GM13977 (cell line): ENCODE results near the gene CAPZA2.

ENCODE experiments used
- DNase-seq: peaks from one replicate; pipeline ENCODE4 v3.0.0; 2012; ENCODE audit warnings: low spot score
- in situ Hi-C: fragments of 300-500 bp; cut with MboI; formaldehyde crosslinking; loops from one replicate; pipeline ENCODE4 v1.12.0; 2022; ENCODE audit warnings: low sequenced_read_pairs, low pct_unique_long_range_greater_than_20kb, mixed read lengths, inconsistent platforms; ENCODE audit not compliant: unreplicated experiment
- TF ChIP-seq, protein P1 (sequence below): IDR thresholded peaks from 2 replicates; pipeline ENCODE4 v1.5.1; 2012; ENCODE audit warnings: mild to moderate bottlenecking, control low read depth; ENCODE audit not compliant: insufficient read depth; ENCODE audit errors: extremely low read depth, missing control alignments

The CAPZA2 gene

DNA sequence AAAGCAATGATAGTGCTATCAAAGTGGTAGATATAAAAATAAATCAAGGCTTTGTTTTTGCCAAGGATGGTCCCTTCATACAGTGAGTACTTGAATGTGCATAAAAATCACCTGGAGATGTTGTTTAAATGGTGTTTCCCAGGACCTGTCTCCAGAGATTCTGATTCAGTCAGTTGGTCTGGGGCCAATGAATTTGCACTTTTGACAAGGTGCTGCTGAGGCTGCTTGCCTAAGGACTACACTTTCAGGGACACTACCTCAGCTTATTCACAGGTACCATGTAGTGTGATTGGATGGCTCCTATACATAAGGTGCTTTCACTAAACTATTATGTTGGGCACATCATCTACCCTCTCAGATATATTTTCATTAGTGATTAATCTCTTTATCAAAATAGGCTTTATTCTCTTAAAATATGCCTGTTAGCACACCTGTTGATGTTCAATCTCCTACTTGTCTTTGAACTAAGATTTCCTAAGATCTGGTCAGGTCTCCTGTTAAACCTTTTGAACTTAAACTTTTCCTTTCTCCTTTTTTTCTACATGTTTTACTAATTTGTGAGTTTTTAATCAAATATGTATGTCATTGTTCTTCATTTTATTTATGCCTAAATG is 24.3 kb downstream of the CAPZA2 start:
- TF ChIP-seq, protein P1, sequence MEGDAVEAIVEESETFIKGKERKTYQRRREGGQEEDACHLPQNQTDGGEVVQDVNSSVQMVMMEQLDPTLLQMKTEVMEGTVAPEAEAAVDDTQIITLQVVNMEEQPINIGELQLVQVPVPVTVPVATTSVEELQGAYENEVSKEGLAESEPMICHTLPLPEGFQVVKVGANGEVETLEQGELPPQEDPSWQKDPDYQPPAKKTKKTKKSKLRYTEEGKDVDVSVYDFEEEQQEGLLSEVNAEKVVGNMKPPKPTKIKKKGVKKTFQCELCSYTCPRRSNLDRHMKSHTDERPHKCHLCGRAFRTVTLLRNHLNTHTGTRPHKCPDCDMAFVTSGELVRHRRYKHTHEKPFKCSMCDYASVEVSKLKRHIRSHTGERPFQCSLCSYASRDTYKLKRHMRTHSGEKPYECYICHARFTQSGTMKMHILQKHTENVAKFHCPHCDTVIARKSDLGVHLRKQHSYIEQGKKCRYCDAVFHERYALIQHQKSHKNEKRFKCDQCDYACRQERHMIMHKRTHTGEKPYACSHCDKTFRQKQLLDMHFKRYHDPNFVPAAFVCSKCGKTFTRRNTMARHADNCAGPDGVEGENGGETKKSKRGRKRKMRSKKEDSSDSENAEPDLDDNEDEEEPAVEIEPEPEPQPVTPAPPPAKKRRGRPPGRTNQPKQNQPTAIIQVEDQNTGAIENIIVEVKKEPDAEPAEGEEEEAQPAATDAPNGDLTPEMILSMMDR = no peak
- DNase-seq = no peak
- in situ Hi-C loops = no loop called here

GRCh38 chr7:116888895-116889294 is 26.5 kb downstream of the CAPZA2 start:
- TF ChIP-seq, protein P1 = no peak

GRCh38 chr7:116895849-116896248 is 33.5 kb downstream of the CAPZA2 start:
- TF ChIP-seq, protein P1 = no peak
- no peak for DNase-seq
- in situ Hi-C loops = no loop called here

More at GRCh38 chr7:116888895-116889294, 26.5 kb downstream of the CAPZA2 start:
- in situ Hi-C loops = no loop called here
- no peak for DNase-seq

DNA sequence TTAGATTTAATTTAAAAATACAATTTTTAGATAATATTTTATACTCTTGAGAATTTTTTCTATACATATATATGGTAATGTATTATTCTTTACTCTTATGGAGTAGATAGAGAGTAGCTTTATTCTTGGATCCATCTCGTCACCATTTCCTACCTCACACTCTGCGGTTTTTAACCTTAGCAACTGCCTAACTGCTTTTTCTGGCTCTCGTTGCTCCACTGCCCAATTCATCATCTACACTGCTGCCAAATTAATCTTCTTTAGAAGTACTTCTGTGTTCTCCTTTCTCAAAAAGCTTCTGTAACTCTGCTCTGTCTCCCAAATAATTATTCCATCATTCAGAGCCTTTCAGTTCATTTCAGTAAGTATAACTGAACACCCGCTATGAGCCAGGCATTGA is 35.3 kb downstream of the CAPZA2 start:
- TF ChIP-seq, protein P1 = no peak
- in situ Hi-C loops = no loop called here
- no peak for DNase-seq

DNA sequence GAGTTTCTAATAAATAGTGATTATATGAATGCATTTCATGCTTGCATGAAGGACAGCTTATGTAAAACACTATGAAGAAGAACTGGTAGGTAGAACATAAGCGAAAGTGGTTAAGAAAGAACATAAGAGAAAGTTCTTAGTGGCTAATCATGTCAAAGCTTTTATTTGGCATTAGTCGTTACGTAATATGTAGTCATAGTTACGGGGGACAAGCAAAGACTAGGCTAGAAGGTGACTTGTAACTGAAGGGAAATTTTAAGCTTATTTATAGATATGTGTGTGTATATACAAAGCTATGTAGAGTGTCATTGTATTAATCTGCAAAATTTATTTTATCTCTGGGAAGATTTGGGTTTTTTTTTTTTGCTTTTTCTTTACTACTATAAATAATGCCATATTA is 36.9 kb downstream of the CAPZA2 start:
- in situ Hi-C loops = no loop called here
- TF ChIP-seq, protein P1 = no peak
- peak; percentile 14 for DNase-seq

DNA sequence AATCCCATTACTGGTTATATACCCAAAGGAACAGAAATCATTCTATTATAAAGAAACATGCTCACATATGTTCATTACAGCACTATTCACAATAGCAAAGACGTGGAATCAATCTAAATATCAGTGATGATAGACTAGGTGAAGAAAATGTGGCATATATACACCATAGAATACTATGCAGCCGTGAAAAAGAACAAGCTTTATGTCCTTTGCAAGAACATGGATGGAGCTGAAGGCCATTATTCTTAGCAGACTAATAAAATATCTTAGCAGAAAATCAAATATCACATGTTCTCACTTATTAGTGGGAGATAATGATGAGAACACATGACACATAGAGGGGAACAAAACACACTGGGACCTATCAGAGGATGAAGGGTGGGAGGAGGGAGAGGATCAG is 38.8 kb downstream of the CAPZA2 start:
- TF ChIP-seq, protein P1 = no peak
- no peak for DNase-seq
- in situ Hi-C loops = no loop called here
